ENCODE measurements around the gene CATSPER1. TPM values are rescaled to one million over a fixed set of nuclear protein-coding genes. Genes with fewer than 3 reads are reported as not detected.

The CATSPER1 gene
- not detected in 2 replicates for total RNA-seq (2014; rRNA removed; shearing (Covaris generic))
- polyA plus RNA-seq (2014; cell fraction: nucleus; rRNA removed): not detected in 2 replicates

DNA sequence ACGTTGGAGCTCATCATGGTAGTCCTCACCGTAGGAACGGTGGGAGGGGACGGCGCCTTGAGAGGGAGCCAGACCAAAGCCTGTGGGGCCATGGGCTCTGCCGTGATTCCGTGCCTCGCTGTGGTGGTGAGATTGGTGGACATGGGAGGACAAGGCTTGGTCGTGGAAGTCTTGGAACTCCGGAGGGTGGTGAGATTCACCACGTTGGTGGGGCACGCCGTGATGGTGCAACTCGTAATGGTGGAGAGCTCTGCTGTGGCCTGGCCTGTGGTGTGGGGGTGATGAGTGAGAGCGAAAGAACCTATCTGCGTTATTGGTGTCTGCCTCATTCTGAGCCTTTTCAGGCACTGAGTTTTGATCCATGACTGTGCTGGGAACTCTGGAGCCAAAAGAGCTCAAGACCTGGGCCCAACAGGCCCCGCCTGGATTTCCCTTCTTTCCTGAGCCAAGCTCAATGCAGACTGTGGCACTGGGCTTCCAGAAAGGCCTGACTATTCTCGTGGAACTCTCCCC is at the start of gene CATSPER1:
CATSPER1 (minus strand) TSS at position 463 of the 513 bp plus-strand sequence; CDS start at position 363, 100 bp downstream.
- no peak for DNase-seq (ENCODE audit: extremely low read depth, low read depth)

DNA sequence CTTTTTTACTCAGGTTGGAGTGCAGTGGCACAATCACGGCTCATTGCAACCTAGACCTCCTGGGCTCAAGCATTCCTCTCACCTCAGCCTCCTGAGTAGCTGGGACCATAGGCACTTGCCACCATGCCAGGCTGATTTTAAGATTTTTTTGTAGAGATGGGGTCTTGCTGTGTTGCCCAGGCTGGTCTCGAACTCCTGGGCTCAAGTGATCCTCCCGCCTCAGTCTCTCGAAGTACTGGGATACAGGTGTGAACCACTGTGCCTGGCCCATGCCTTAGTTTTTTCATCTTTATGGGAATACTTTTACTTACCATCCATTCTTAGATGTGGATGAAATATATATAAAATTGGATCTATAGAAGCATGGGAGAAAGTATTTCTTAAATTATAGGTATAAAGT is 49.0 kb upstream of the CATSPER1 start:
- DNase-seq (ENCODE audit: extremely low read depth, low read depth): no peak

- DNase-seq (ENCODE audit: extremely low read depth, low read depth): no peak
Measured at GRCh38 chr11:66073669-66074068, 47.4 kb upstream of the CATSPER1 start.

- DNase-seq (ENCODE audit: extremely low read depth, low read depth): no peak
Measured at GRCh38 chr11:66072518-66072917, 46.2 kb upstream of the CATSPER1 start.

GRCh38 chr11:66072081-66072480 is 45.8 kb upstream of the CATSPER1 start:
- no peak for DNase-seq (ENCODE audit: extremely low read depth, low read depth)

DNA sequence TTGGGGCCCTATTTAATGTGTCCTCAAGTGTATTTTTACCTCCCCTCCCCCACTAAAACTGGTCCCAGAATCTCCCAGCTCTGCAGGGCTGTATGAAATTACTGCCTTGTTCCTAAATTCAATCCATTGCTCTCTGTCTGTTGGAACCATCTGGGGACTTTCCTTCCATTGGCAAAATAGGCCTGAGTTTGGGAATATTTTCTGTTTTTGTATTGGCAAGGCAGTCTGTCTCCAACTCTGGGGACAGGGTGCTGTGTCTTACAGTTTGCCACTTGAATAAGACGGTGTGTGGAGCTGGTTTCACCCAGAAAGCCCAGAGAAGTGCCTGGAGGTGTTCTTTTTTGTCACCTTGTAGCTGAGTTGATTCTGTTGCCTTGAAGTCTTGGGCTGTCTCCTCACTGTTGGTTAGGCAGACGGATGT is 45.1 kb upstream of the CATSPER1 start:
- no peak for DNase-seq (ENCODE audit: extremely low read depth, low read depth)

GRCh38 chr11:66070604-66071380 is 44.5 kb upstream of the CATSPER1 start:
- no peak for DNase-seq (ENCODE audit: extremely low read depth, low read depth)

DNA sequence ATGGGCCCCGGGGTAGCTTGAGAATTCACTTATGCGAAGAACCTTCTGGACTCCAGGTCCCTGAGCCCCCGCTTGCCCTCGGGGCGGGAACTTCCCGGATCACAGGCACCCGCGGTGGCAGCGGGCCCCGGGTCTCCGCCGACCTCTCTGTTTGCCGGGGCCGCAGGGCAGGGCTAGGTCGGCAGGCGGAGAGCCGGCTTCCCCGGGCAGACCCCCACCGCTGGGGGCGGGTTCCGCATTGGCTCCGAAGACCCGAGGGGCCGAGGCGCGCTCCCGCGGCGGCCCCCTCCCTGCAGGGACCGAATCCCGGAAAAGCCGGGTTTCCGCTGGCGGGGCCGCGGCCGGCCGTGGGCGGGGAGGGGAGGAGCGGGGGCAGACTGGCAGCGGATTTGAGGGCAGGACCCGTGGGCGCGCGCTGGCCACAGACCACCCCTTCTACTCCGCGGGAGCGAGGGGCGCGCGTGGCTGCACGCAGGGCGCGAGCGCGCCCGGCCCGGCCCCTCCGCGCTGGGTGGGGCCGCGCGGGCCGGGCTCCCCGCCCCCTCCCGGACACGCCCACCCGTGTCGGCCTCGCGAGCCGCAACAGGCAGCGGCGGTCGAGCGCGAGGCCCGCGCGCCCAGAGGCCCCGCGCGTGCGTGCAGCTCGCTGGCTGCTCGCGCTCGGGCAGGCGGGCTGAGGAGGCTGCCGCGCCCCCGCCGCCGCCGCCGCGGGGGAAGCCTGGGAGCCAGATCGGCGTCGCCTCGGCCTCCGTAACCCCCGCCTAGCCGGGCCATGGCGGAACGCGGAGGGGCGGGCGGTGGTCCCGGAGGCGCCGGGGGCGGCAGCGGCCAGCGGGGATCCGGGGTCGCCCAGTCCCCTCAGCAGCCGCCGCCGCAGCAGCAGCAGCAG is 43.7 kb upstream of the CATSPER1 start, which contains the start of gene PACS1:
PACS1 (plus strand) TSS at position 558 of the 889 bp plus-strand sequence; CDS start at position 773, 215 bp downstream.
- peak; percentile 29 for DNase-seq (ENCODE audit: extremely low read depth, low read depth)

GRCh38 chr11:66068923-66069714 is 42.8 kb upstream of the CATSPER1 start:
- peak; percentile 30 for DNase-seq (ENCODE audit: extremely low read depth, low read depth)

- peak; percentile 48 for DNase-seq (ENCODE audit: extremely low read depth, low read depth)
Measured at GRCh38 chr11:66068154-66068821, 42.0 kb upstream of the CATSPER1 start.

GRCh38 chr11:66067640-66068039 is 41.4 kb upstream of the CATSPER1 start:
- DNase-seq (ENCODE audit: extremely low read depth, low read depth): no peak

DNA sequence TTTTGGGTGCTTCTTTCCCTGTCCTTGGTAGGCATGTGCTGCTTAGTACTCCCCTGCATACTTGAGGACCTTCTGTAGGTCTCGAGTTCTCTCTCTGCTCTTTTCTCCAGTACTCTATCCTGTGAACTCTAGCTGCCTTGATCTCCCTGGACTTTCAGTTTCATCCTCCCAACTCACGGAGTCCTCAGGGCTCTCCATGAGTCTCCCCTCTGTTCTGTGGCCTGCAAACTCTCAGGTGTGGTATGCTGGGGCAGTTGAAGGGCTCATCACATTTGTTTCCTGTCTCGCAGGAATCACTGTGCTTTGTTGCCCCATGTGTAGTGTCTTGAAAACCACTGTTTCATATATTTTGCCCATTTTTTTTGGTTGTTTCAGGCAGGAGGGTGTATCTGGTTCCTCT is 40.5 kb upstream of the CATSPER1 start:
- no peak for DNase-seq (ENCODE audit: extremely low read depth, low read depth)

- no peak for DNase-seq (ENCODE audit: extremely low read depth, low read depth)
Measured at GRCh38 chr11:66064571-66064970, 38.3 kb upstream of the CATSPER1 start.

GRCh38 chr11:66063900-66064299 is 37.6 kb upstream of the CATSPER1 start:
- no peak for DNase-seq (ENCODE audit: extremely low read depth, low read depth)

DNA sequence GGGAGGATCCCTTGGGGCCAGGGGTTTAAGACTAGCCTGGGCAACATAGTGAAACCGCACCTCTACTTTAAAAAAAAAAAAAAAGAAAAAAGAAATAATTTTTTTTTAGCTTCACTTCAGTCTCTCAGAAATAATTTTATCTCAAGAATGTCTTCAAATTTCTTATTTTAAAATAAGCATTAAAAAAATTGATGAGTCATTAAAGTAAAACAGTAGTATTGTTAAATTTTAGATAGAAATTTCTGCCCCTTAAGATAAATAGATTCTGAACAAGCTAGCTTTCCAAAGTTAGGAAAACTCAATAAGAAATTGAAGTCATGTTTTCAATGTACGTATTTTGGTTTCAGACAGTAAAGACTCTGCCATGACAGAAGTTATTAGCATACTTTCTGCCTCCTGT is 36.1 kb upstream of the CATSPER1 start:
- no peak for DNase-seq (ENCODE audit: extremely low read depth, low read depth)

GRCh38 chr11:66061268-66061667 is 35.0 kb upstream of the CATSPER1 start:
- DNase-seq (ENCODE audit: extremely low read depth, low read depth): no peak

DNA sequence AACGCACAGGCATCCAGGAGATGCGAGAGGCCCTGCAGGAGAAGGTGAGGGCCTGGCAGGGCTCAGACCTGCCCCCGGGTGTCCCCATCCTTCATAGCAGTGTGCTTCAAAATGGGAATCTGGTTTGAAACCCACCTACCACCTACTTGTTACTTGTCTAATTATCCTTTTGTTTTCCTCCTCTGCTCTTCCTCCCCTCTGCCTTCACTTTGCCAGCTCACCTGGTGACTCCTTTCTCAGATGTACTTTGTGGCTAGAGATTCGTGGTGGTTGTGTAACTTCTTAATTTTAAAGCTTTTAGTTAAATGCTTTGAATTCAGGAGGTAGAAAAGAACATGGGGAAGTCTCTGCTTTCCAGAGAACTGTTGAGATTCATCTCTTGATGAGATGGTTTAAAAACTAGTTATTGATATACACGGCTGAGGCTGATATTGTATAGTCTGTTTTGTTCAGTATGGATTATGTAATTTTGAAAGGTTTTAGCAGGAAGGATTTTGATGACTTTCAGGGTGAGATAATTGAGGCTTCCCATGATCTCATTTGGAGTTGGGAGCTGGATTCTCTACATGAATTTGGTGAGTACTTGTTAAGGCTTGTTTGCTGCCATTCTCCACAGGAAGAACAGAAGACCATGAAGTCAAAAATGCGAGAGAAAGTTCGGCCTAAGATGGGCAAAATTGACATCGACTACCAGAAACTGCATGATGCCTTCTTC is 33.8 kb upstream of the CATSPER1 start:
- DNase-seq (ENCODE audit: extremely low read depth, low read depth): no peak

DNA sequence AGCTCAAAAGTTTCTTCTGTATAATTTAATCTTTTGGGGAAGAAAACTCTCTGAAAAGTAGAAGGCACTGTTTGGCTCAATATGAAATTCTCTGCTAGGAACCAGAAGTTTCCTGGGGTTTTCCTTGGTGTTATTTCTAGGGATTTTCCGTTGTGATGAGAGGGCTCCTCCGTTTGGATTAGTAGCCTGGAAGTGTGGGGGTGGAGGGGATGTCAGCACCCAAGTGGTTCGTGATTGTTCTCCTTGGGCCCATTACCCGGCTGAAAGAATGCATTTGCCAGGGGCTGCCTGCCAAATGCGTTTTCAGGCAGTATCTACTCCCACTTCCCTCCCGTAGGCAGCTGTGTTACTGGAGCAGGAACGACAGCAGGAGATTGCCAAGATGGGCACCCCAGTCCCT is 30.2 kb upstream of the CATSPER1 start:
- DNase-seq (ENCODE audit: extremely low read depth, low read depth): no peak

- no peak for DNase-seq (ENCODE audit: extremely low read depth, low read depth)
Measured at GRCh38 chr11:66055021-66055420, 28.7 kb upstream of the CATSPER1 start.
